C4-2B (cell line): Measurements from ENCODE around the gene ALOXE3.

ENCODE experiments used
- H3K27ac ChIP-seq: fragments of 450-650 bp; 2 replicates; pipeline ENCODE4 v1.5.1; 2017
- CTCF ChIP-seq: fragments of 450-650 bp; conservative IDR thresholded peaks from 2 replicates; pipeline ENCODE4 v1.5.1; 2017; ENCODE audit warnings: mild to moderate bottlenecking
- ZFX ChIP-seq: fragments of 450-650 bp; IDR thresholded peaks from 2 replicates; pipeline ENCODE4 v1.6.1; 2017

ALOXE3 gene

GRCh38 chr17:8059131-8059530 is 59.2 kb downstream of the ALOXE3 start:
- TF ChIP-seq CTCF = no peak

GRCh38 chr17:8057691-8058114 is 60.6 kb downstream of the ALOXE3 start:
- peak overlapping the region; percentile 100 for H3K27ac ChIP-seq
- no peak for TF ChIP-seq ZFX
- TF ChIP-seq CTCF = no peak; the same call in 1 of the 2 replicates

More at GRCh38 chr17:8059131-8059530, 59.2 kb downstream of the ALOXE3 start:
- H3K27ac ChIP-seq = peak overlapping the region; percentile 100

GRCh38 chr17:8056976-8057625 is 61.2 kb downstream of the ALOXE3 start:
- TF ChIP-seq ZFX (no peak), CTCF (no peak)
- peak overlapping the region; percentile 100 for H3K27ac ChIP-seq

GRCh38 chr17:8056232-8056975 is 61.9 kb downstream of the ALOXE3 start:
- TF ChIP-seq ZFX (no peak), CTCF (no peak)
- peak overlapping the region; percentile 100 for H3K27ac ChIP-seq

GRCh38 chr17:8055851-8056231 is 62.5 kb downstream of the ALOXE3 start:
- TF ChIP-seq CTCF (no peak), ZFX (no peak)
- peak overlapping the region; percentile 100 for H3K27ac ChIP-seq

GRCh38 chr17:8053600-8053999 is 64.7 kb downstream of the ALOXE3 start:
- H3K27ac ChIP-seq = peak overlapping the region; percentile 100

More at GRCh38 chr17:8053600-8053999, 64.7 kb downstream of the ALOXE3 start:
- TF ChIP-seq CTCF = no peak
- no peak for TF ChIP-seq ZFX
